H1 (cell line): Measurements from ENCODE around the gene PIK3R5. TPM values are rescaled to one million over a fixed set of nuclear protein-coding genes. Genes with fewer than 3 reads are reported as not detected.

ENCODE experiments used
- CTCF ChIA-PET: fragments of 300-600 bp; sonication (Branson Sonifier 250); formaldehyde crosslinking; loops from one replicate; lab custom pipeline; 2021; ENCODE audit not compliant: partially characterized antibody; lab: Charles Lee
- POLR2A ChIA-PET: fragments of 300-600 bp; sonication (Branson Sonifier 250); formaldehyde crosslinking; loops from one replicate; lab custom pipeline; 2021; ENCODE audit warnings: inconsistent platforms; ENCODE audit not compliant: partially characterized antibody; lab: Charles Lee
- DNase-seq, 2 experiments: peaks; one replicate each; pipeline versions ENCODE4 v3.0.0 to v3.0.0-alpha.2; 2010 to 2022; ENCODE audit warnings: low spot score in 2 of 2, low read depth in 1 of 2, mixed read lengths in 1 of 2
- FAIRE-seq: peaks from 2 replicates; lab custom pipeline; 2011; peaks lifted over from hg19 to GRCh38; lab: Jason Lieb, UNC
- H2AFZ ChIP-seq: 2 replicates; pipeline ENCODE4 v1.8.1; 2012; ENCODE audit warnings: low read length, inconsistent platforms
- H2AK5ac ChIP-seq: 2 replicates; pipeline ENCODE4 v1.6.1; 2013; ENCODE audit warnings: low read depth, low read length
- H2BK120ac ChIP-seq: replicated peaks from 2 replicates; pipeline ENCODE3; 2013; ENCODE audit warnings: low read depth, low read length, inconsistent platforms
- H2BK12ac ChIP-seq: 2 replicates; pipeline ENCODE4 v1.6.1; 2013; ENCODE audit warnings: low read depth, low read length
- H2BK15ac ChIP-seq: 2 replicates; pipeline ENCODE4 v1.6.1; 2013; ENCODE audit warnings: low read length
- H2BK20ac ChIP-seq: 2 replicates; pipeline ENCODE4 v1.6.1; 2013; ENCODE audit warnings: low read length
- H2BK5ac ChIP-seq: 2 replicates; pipeline ENCODE4 v1.6.1; 2013; ENCODE audit warnings: low read depth, low read length
- H3K14ac ChIP-seq: 2 replicates; pipeline ENCODE4 v1.6.1; 2013; ENCODE audit warnings: inconsistent platforms; ENCODE audit not compliant: insufficient read length
- H3K18ac ChIP-seq: 2 replicates; pipeline ENCODE4 v1.6.1; 2013; ENCODE audit warnings: low read length; ENCODE audit errors: extremely low read depth
- H3K23ac ChIP-seq: 2 replicates; pipeline ENCODE4 v1.6.1; 2013; ENCODE audit warnings: inconsistent platforms; ENCODE audit not compliant: insufficient read length
- H3K23me2 ChIP-seq: 2 replicates; pipeline ENCODE4 v1.6.1; 2013; ENCODE audit warnings: low read depth, low read length
- H3K27ac ChIP-seq: 2 replicates; pipeline ENCODE4 v1.6.1; 2011; ENCODE audit warnings: low read depth, low read length, inconsistent platforms
- H3K27me3 ChIP-seq, 4 experiments: replicated peaks in 1 of 4; 1 replicate in 1 of 4; 2 replicates in 3 of 4; pipeline versions ENCODE4 v1.6.1 to v1.8.1; 2011 to 2013; ENCODE audit warnings: low read length in 3 of 4, mild to moderate bottlenecking in 3 of 4, inconsistent platforms in 2 of 4, mixed read lengths in 2 of 4, moderate library complexity in 1 of 4; ENCODE audit not compliant: control insufficient read depth in 3 of 4, insufficient read depth in 3 of 4; ENCODE audit errors: extremely low read depth in 1 of 4
- H3K36me3 ChIP-seq, 4 experiments: 2 replicates each; pipeline versions ENCODE4 v1.6.1 to v1.8.1; 2011 to 2013; ENCODE audit warnings: mild to moderate bottlenecking in 4 of 4, low read length in 3 of 4, moderate library complexity in 2 of 4, control low read depth in 1 of 4, inconsistent platforms in 1 of 4; ENCODE audit not compliant: insufficient read depth in 4 of 4, control insufficient read depth in 2 of 4
- H3K4ac ChIP-seq: replicated peaks from 2 replicates; pipeline ENCODE3; 2013; ENCODE audit warnings: low read length, low read depth, mixed read lengths, inconsistent platforms; ENCODE audit not compliant: insufficient read length
- H3K4me1 ChIP-seq, 4 experiments: replicated peaks in 1 of 4; 1 replicate in 1 of 4; 2 replicates in 3 of 4; pipeline versions ENCODE4 v1.6.1 to v1.8.1; 2011 to 2013; ENCODE audit warnings: low read length in 3 of 4, inconsistent platforms in 2 of 4, mixed read lengths in 1 of 4; ENCODE audit not compliant: insufficient read depth in 4 of 4, control insufficient read depth in 3 of 4
- H3K4me2 ChIP-seq, 2 experiments: 2 replicates each; pipeline versions ENCODE4 v1.6.1 to v1.8.1; 2011 to 2013; ENCODE audit warnings: low read depth in 2 of 2, low read length in 2 of 2, control low read depth in 1 of 2, inconsistent platforms in 1 of 2, mild to moderate bottlenecking in 1 of 2; ENCODE audit not compliant: insufficient read depth in 1 of 2
- H3K4me3 ChIP-seq, 4 experiments: fragments of 200-600, 300-600 bp in 1 of 4; sonication (generic), shearing (Covaris generic), sonication (Bioruptor Twin) in 1 of 4; 2 replicates each; pipeline versions ENCODE4 v1.5.1 to v1.8.1; 2011 to 2016; ENCODE audit warnings: low read length in 4 of 4, low read depth in 3 of 4, control low read depth in 2 of 4, inconsistent platforms in 2 of 4, mild to moderate bottlenecking in 2 of 4, mixed read lengths in 1 of 4, moderate library complexity in 1 of 4; ENCODE audit not compliant: insufficient read depth in 2 of 4; ENCODE audit errors: extremely low read depth in 1 of 4
- H3K56ac ChIP-seq: replicated peaks from 2 replicates; pipeline ENCODE3; 2013; ENCODE audit warnings: low read depth, mild to moderate bottlenecking, mixed read lengths, low read length, inconsistent platforms; ENCODE audit not compliant: insufficient read length
- H3K79me1 ChIP-seq: 2 replicates; pipeline ENCODE4 v1.6.1; 2013; ENCODE audit warnings: low read depth, low read length, control low read depth
- H3K79me2 ChIP-seq, 2 experiments: 2 replicates each; pipeline versions ENCODE4 v1.6.1 to v1.8.1; 2012 to 2013; ENCODE audit warnings: low read length in 2 of 2, mild to moderate bottlenecking in 2 of 2, inconsistent platforms in 1 of 2; ENCODE audit not compliant: insufficient read depth in 2 of 2, control insufficient read depth in 1 of 2
- H3K9ac ChIP-seq, 4 experiments: replicated peaks in 1 of 4; 1 replicate in 1 of 4; 2 replicates in 3 of 4; pipeline versions ENCODE4 v1.6.1 to v1.8.1; 2011 to 2013; ENCODE audit warnings: low read depth in 3 of 4, low read length in 3 of 4, control low read depth in 2 of 4, mild to moderate bottlenecking in 2 of 4, moderate library complexity in 2 of 4, inconsistent platforms in 1 of 4; ENCODE audit errors: extremely low read depth in 1 of 4
- H3K9me3 ChIP-seq, 2 experiments: 2 replicates each; pipeline versions ENCODE4 v1.6.1 to v1.8.1; 2012 to 2013; ENCODE audit warnings: mild to moderate bottlenecking in 2 of 2, moderate library complexity in 2 of 2, control low read depth in 1 of 2, inconsistent platforms in 1 of 2, low read depth in 1 of 2, low read length in 1 of 2, mixed read lengths in 1 of 2; ENCODE audit not compliant: insufficient read depth in 2 of 2
- H4K20me1 ChIP-seq, 2 experiments: replicated peaks in 1 of 2; 2 replicates each; pipeline versions ENCODE3 to v1.8.1; 2011 to 2013; ENCODE audit warnings: inconsistent platforms in 2 of 2, low read length in 2 of 2, mild to moderate bottlenecking in 1 of 2; ENCODE audit not compliant: insufficient read depth in 2 of 2, control insufficient read depth in 1 of 2
- H4K5ac ChIP-seq: 2 replicates; pipeline ENCODE4 v1.6.1; 2013; ENCODE audit warnings: low read length, low read depth, mixed read lengths, inconsistent platforms; ENCODE audit not compliant: insufficient read length
- H4K8ac ChIP-seq: 2 replicates; pipeline ENCODE4 v1.8.0; 2013; ENCODE audit warnings: mild to moderate bottlenecking, moderate library complexity, low read length, inconsistent platforms; ENCODE audit not compliant: insufficient read depth; ENCODE audit errors: extremely low read depth
- H4K91ac ChIP-seq: replicated peaks from 2 replicates; pipeline ENCODE3; 2013; ENCODE audit warnings: low read length, mixed read lengths, inconsistent platforms; ENCODE audit not compliant: insufficient read length
- HDAC2 ChIP-seq, 2 experiments: fragments of 300-600 bp in 1 of 2; sonication (generic) in 1 of 2; IDR thresholded peaks; 2 replicates each; pipeline ENCODE4 v1.6.1; 2011 to 2012; ENCODE audit warnings: low read depth in 2 of 2, low read length in 2 of 2, mild to moderate bottlenecking in 2 of 2, moderate library complexity in 2 of 2, borderline replicate concordance in 1 of 2, inconsistent platforms in 1 of 2
- KDM1A ChIP-seq: fragments of 200-600, 300-600 bp; sonication (generic); IDR thresholded peaks from 2 replicates; pipeline ENCODE4 v1.7.1; 2016; ENCODE audit warnings: mild to moderate bottlenecking, low read length, borderline replicate concordance
- KDM4A ChIP-seq: IDR thresholded peaks from one replicate; pipeline ENCODE4 v1.7.1; 2012; ENCODE audit warnings: low read depth, mild to moderate bottlenecking, moderate library complexity, low read length, inconsistent platforms; ENCODE audit not compliant: severe bottlenecking
- POLR2A ChIP-seq, 2 experiments: IDR thresholded peaks; 1 replicate in 1 of 2; 2 replicates in 1 of 2; pipeline ENCODE4 v1.6.1; 2011; ENCODE audit warnings: low read depth in 2 of 2, low read length in 2 of 2, mild to moderate bottlenecking in 2 of 2; ENCODE audit errors: control extremely low read depth in 1 of 2
- RAD21 ChIP-seq, 2 experiments: IDR thresholded peaks in 1 of 2; conservative IDR thresholded peaks in 1 of 2; 2 replicates each; pipeline ENCODE4 v1.6.1; 2011; ENCODE audit warnings: low read depth in 2 of 2, low read length in 2 of 2, improper control_type of control experiment in 1 of 2, inconsistent platforms in 1 of 2, mild to moderate bottlenecking in 1 of 2, moderate library complexity in 1 of 2
- SAP30 ChIP-seq: fragments of 300-600 bp; sonication (generic); IDR thresholded peaks from 2 replicates; pipeline ENCODE4 v1.7.1; 2012; ENCODE audit warnings: low read length, moderate library complexity, mild to moderate bottlenecking, inconsistent platforms; ENCODE audit not compliant: insufficient read depth, insufficient replicate concordance
- SIN3A ChIP-seq, 2 experiments: IDR thresholded peaks in 1 of 2; conservative IDR thresholded peaks in 1 of 2; 2 replicates each; pipeline ENCODE4 v1.6.1; 2011 to 2012; ENCODE audit warnings: low read length in 2 of 2, improper control_type of control experiment in 1 of 2, low read depth in 1 of 2, mild to moderate bottlenecking in 1 of 2
- SIRT6 ChIP-seq: IDR thresholded peaks from one replicate; pipeline ENCODE4 v1.7.1; 2012; ENCODE audit warnings: low read length, inconsistent platforms
- SP4 ChIP-seq: IDR thresholded peaks from 2 replicates; pipeline ENCODE4 v1.6.1; 2012; ENCODE audit warnings: low read length, inconsistent platforms
- SUZ12 ChIP-seq: fragments of 200-600 bp; sonication (generic); IDR thresholded peaks from 2 replicates; pipeline ENCODE4 v1.6.1; 2012; ENCODE audit warnings: mild to moderate bottlenecking, inconsistent platforms, low read length, moderate library complexity, mixed read lengths
- TEAD4 ChIP-seq: IDR thresholded peaks from 2 replicates; pipeline ENCODE4 v1.6.1; 2012; ENCODE audit warnings: low read depth, low read length, inconsistent platforms, mixed read lengths
- WGBS, 2 experiments: shearing (Covaris generic) in 1 of 2; methylation state at CpG; one replicate each; pipeline versions ENCODE4 v1.1.6 to v1.1.7; 2013 to 2015; ENCODE audit warnings: low lambda C conversion rate in 2 of 2, mixed read lengths in 2 of 2, inconsistent platforms in 1 of 2, low coverage in 1 of 2, missing lambda C conversion rate in 1 of 2; ENCODE audit not compliant: insufficient replicate concordance in 2 of 2, insufficient coverage in 1 of 2, insufficient read length in 1 of 2; ENCODE audit errors: extremely low coverage in 1 of 2, missing lambda C conversion rate in 1 of 2; 5-methylcytosine and 5-hydroxymethylcytosine counted together
- polyA plus RNA-seq, 7 experiments: library from polyadenylated mRNA; depleted of rRNA in 3 of 7; stranded (reverse) in 5 of 7; unstranded in 2 of 7; fragments of >200 nt in 5 of 7; fragments of 200-250 nt in 2 of 7; gene quantifications; 1 replicate in 5 of 7; 2 replicates in 1 of 7; 4 replicates in 1 of 7; pipeline versions ENCODE4 v1.2.1 to v1.2.3, GENCODE V29; 2011 to 2013; ENCODE audit warnings: missing spikeins in 2 of 7, mixed read lengths in 2 of 7
- total RNA-seq: library from RNA; stranded (reverse); fragmentation: NEBNext Ultra II Directional; extraction: Animal tissue kit (Norgen Biotek cat#: 25700); gene quantifications from 2 replicates; pipeline ENCODE4 v1.2.1, GENCODE V29; 2021
- TF ChIP-seq, protein P1 (sequence below): IDR thresholded peaks from 2 replicates; pipeline ENCODE4 v1.6.1; 2012; ENCODE audit warnings: inconsistent platforms

Gene PIK3R5
- total and polyA plus RNA-seq, 2 of the 8 experiments (the other 6 are each of a cell fraction or from before 2014, with no cell fraction given): 2.7 to 4.3 TPM

DNA sequence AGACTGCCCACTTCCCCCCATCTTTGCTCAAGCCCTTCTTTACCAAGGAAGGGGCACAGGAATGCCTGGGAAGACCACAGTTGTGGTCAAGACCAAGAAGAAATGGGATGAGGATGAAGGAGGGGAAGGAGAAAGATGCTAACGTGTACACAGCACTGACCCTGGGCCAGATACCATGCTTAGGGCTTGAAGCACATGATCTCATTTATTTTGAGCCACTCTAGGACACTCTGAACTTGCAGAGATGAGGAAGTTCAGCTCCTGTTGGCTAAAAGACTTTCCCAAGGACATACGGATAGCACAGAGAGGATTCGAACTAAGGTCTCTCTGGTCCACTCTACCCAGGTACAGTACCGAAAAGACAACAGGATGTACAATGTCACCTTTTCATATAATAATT is 42.6 kb downstream of the PIK3R5 start:
- Histone ChIP-seq H3K23ac (no peak overlapping the region), H3K4me1 (no peaks in the 10 kb centered on the region), H3K79me1 (no peaks in the 10 kb centered on the region), H3K23me2 (peaks cover 2% of the 10 kb centered on the region; the same call in 1 of the 2 replicates), H3K36me3 (no peaks in the 10 kb centered on the region), H3K79me2 (no peaks in the 10 kb centered on the region), H3K4me2 (no peak overlapping the region), H2BK20ac (no peak overlapping the region), H3K27me3 (no peaks in the 10 kb centered on the region), H4K8ac (no peak overlapping the region), H3K9ac (no peak overlapping the region), H4K20me1 (no peaks in the 10 kb centered on the region), H2BK15ac (no peak overlapping the region), H2AK5ac (no peak overlapping the region), H2BK5ac (no peak overlapping the region), H4K91ac (no peak overlapping the region), H3K4ac (no peak overlapping the region), H4K5ac (no peak overlapping the region), H3K4me3 (no peak overlapping the region), H2BK12ac (no peak overlapping the region), H2BK120ac (no peak overlapping the region), H3K14ac (no peak overlapping the region), H3K27ac (no peak overlapping the region), H3K9me3 (peaks cover 12 to 14% of the 10 kb centered on the region in 2 experiments), H3K18ac (no peak overlapping the region), H2AFZ (no peak overlapping the region), H3K56ac (no peak overlapping the region)
- ChIA-PET POLR2A (interaction anchor here (0.6 to 1.3 kb wide), 2 partner anchors 17 to 182 kb away, joined by 3 read pairs; no protein-coding TSS in a partner anchor), CTCF (interaction anchor here (0.6 to 1.0 kb wide), 4 partner anchors 28 to 522 kb away, joined by 3 read pairs; no protein-coding TSS in a partner anchor)
- no peak for FAIRE-seq
- TF ChIP-seq KDM1A (no peak), TEAD4 (no peak), SIN3A (conservative IDR thresholded peaks at IDR 0.05 in 1 of 2, IDR thresholded peaks at IDR 0.05 in 1 of 2; ENCODE audit: low read depth in 1 of 2, low read length in 2 of 2) (no peak), SUZ12 (no peak), KDM4A (no peak), SP4 (no peak), POLR2A (IDR thresholded peaks at IDR 0.05; ENCODE audit: control extremely low read depth in 1 of 2, low read depth in 2 of 2, low read length in 2 of 2) (no peak), HDAC2 (IDR thresholded peaks at IDR 0.05; ENCODE audit: borderline replicate concordance in 1 of 2, low read depth in 2 of 2, low read length in 2 of 2) (no peak), SIRT6 (no peak), SAP30 (no peak), RAD21 (IDR thresholded peaks at IDR 0.05 in 1 of 2, conservative IDR thresholded peaks at IDR 0.05 in 1 of 2; ENCODE audit: low read depth in 2 of 2, low read length in 2 of 2) (no peak)
- TF ChIP-seq, protein P1, sequence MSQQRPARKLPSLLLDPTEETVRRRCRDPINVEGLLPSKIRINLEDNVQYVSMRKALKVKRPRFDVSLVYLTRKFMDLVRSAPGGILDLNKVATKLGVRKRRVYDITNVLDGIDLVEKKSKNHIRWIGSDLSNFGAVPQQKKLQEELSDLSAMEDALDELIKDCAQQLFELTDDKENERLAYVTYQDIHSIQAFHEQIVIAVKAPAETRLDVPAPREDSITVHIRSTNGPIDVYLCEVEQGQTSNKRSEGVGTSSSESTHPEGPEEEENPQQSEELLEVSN: no peak
- 99% methylated on average over 4 of the region's 4 CpGs; no CpG with 5 or more reads in 1 of the 2 experiments for WGBS, 2 experiments
- no peak for DNase-seq
